A673 (cell line): Measurements from ENCODE around the gene PXT1. TPM values are rescaled to one million over a fixed set of nuclear protein-coding genes. Genes with fewer than 3 reads are reported as not detected.

Source experiments
- BruUV-seq: library from RNA; stranded (reverse); fragments of 400-500 nt; replicated peaks from 2 replicates; lab custom pipeline; 2021; lab: Mats Ljungman, UMichigan
- CTCF ChIA-PET: fragments of 300-600 bp; sonication (Branson Sonifier 250); formaldehyde crosslinking; loops from one replicate; lab custom pipeline; 2022; ENCODE audit warnings: antibody characterized with exemption; lab: Charles Lee
- POLR2A ChIA-PET: fragments of 300-600 bp; sonication (Branson Sonifier 250); formaldehyde crosslinking; loops from one replicate; lab custom pipeline; 2022; ENCODE audit warnings: antibody characterized with exemption; ENCODE audit not compliant: low non-redundant PET; lab: Charles Lee
- DNase-seq: peaks from one replicate; pipeline ENCODE4 v3.0.0-alpha.2; 2015; ENCODE audit warnings: low spot score
- H3K27ac ChIP-seq: fragments of 200-600 bp; sonication (generic); 2 replicates; pipeline ENCODE4 v1.5.1; 2016; ENCODE audit warnings: mixed run types, low read depth, mild to moderate bottlenecking, mixed read lengths, antibody characterized with exemption, low read length; ENCODE audit not compliant: poor library complexity, severe bottlenecking
- H3K27me3 ChIP-seq: fragments of 200-600 bp; sonication (generic); replicated peaks from 2 replicates; pipeline ENCODE4 v1.6.1; 2017; ENCODE audit warnings: mixed run types, low read depth, mild to moderate bottlenecking, mixed read lengths, antibody characterized with exemption, low read length; ENCODE audit not compliant: insufficient read depth, poor library complexity
- H3K36me3 ChIP-seq: fragments of 200-600 bp; sonication (generic); 2 replicates; pipeline ENCODE4 v1.6.1; 2016; ENCODE audit warnings: mixed run types, mild to moderate bottlenecking, mixed read lengths, antibody characterized with exemption, low read length; ENCODE audit not compliant: insufficient read depth, poor library complexity, severe bottlenecking
- H3K4me1 ChIP-seq: fragments of 200-600 bp; sonication (generic); 2 replicates; pipeline ENCODE4 v1.6.1; 2017; ENCODE audit warnings: mixed run types, mild to moderate bottlenecking, mixed read lengths, antibody characterized with exemption, low read length; ENCODE audit not compliant: insufficient read depth, poor library complexity, severe bottlenecking
- H3K4me3 ChIP-seq: fragments of 200-600 bp; sonication (generic); 2 replicates; pipeline ENCODE4 v1.5.1; 2016; ENCODE audit warnings: low read depth, mixed run types, mild to moderate bottlenecking, mixed read lengths, low read length; ENCODE audit not compliant: poor library complexity, severe bottlenecking
- H3K9me3 ChIP-seq: fragments of 200-600 bp; sonication (generic); 2 replicates; pipeline ENCODE4 v1.6.1; 2016; ENCODE audit warnings: mixed run types, low read depth, mild to moderate bottlenecking, mixed read lengths, antibody characterized with exemption, low read length; ENCODE audit not compliant: poor library complexity, severe bottlenecking
- CTCF ChIP-seq: fragments of 300-800, 200-600 bp; sonication (generic); conservative IDR thresholded peaks from 2 replicates; pipeline ENCODE4 v1.5.1; 2017; ENCODE audit warnings: low read depth, mild to moderate bottlenecking, antibody characterized with exemption, low read length, moderate library complexity, mixed read lengths
- EZH2 ChIP-seq: fragments of 200-600 bp; sonication (generic); IDR thresholded peaks from 2 replicates; pipeline ENCODE4 v1.6.1; 2017; ENCODE audit warnings: borderline replicate concordance, low read depth, mild to moderate bottlenecking, mixed read lengths, antibody characterized with exemption, low read length; ENCODE audit not compliant: poor library complexity, severe bottlenecking
- intact Hi-C: fragments of 100-400 bp; cut with micrococcal nuclease; formaldehyde crosslinking; loops from one replicate; pipeline ENCODE4 v1.10.0; 2022; ENCODE audit not compliant: unreplicated experiment
- total RNA-seq: library from RNA; stranded (reverse); gene quantifications from 2 replicates; pipeline ENCODE4 v1.2.3, GENCODE V29; 2021

Gene PXT1
- total RNA-seq, 1 experiment from 2014 or later, result 0.21 TPM

- Histone ChIP-seq H3K4me3 (no peak overlapping the region), H3K36me3 (no peaks in the 10 kb centered on the region), H3K27me3 (no peaks in the 10 kb centered on the region), H3K4me1 (no peaks in the 10 kb centered on the region), H3K9me3 (no peaks in the 10 kb centered on the region), H3K27ac (no peak overlapping the region)
- BruUV-seq, result no TSS peak
- POLR2A ChIA-PET, result no interaction called here
- DNase-seq, result peak; percentile 32
- TF ChIP-seq EZH2 (no peak), CTCF (peak; percentile 57)
- CTCF ChIA-PET, result interaction anchor here (0.6 kb wide), 2 partner anchors 40 to 330 kb away, joined by 4 to 13 read pairs; no protein-coding TSS in a partner anchor
- intact Hi-C loops, result loop anchor here (10.0 kb wide), 1 partner anchor 256 kb away; no protein-coding TSS in a partner anchor
Observed at GRCh38 chr6:36428911-36429310, 13.7 kb downstream of the PXT1 start.

DNA sequence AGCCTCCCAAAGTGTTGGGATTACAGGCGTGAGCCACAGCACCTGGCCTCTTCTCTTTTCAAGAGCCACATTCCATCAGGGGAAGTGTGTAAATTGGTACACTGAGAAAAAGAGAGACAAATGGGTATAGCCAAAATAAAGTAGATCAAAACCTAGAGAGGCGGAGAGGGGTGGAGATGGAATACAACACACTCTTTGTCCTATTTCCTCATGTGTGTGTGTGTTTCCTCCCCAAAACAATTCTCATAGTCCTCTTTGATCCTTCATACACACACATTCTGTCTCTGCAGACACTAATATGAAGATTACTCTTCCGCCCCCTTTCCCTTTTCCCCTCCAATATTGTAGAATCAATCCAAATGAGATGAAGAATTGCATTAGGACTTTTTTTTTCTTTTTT is 16.0 kb downstream of the PXT1 start:
- H3K4me1 ChIP-seq, result peaks cover 9% of the 10 kb centered on the region
- DNase-seq, result no peak
- no peaks in the 10 kb centered on the region for H3K27me3 ChIP-seq
- ChIA-PET CTCF (no interaction called here), POLR2A (no interaction called here)
- BruUV-seq, result no TSS peak
- TF ChIP-seq CTCF (no peak), EZH2 (no peak)
- H3K9me3 ChIP-seq, result no peaks in the 10 kb centered on the region
- H3K36me3 ChIP-seq, result no peaks in the 10 kb centered on the region
- H3K4me3 ChIP-seq, result no peak overlapping the region
- intact Hi-C loops, result loop anchor here (10.0 kb wide), 1 partner anchor 258 kb away; no protein-coding TSS in a partner anchor
- no peak overlapping the region for H3K27ac ChIP-seq

DNA sequence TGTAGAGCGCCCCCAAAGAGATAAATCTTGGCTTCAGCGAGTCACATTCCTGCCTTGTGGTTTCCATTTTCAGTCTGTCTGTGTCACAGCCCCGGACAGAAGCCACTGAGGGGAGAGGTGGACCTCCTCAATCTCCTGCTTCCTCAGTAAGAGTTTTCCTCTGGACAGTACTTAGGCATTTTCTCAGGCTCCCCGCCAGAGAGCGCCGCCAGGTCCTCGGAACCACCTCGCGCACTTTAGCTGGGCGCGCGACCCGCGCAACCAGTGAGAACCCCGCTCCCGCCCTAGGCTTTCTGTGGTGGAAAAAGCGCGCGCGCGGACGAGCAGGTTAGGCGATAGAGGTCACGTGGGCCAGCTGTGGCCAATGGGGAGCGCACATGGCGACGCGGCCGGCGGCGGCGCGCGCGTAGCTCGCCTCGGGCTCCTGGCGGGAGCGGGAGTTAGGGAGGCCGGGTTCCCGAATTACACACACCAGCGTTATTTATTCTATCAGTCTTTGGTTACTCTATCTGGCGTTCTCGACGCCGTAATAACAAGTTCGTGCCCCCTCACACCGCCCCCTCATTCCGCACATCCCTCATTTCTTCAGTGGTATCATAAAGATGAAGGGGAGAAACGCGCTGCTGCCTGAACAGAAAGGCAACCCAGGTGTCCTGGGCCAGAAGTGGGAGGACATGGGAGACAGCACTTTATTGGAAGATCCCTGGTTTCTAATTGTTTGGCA is 19.4 kb downstream of the PXT1 start:
- H3K36me3 ChIP-seq, result no peaks in the 10 kb centered on the region
- peak; percentile 99 for DNase-seq
- H3K9me3 ChIP-seq, result no peaks in the 10 kb centered on the region
- no peaks in the 10 kb centered on the region for H3K27me3 ChIP-seq
- ChIA-PET CTCF (interaction anchor here (0.6 to 0.7 kb wide), 2 partner anchors 192 to 336 kb away, joined by 3 to 5 read pairs; no protein-coding TSS in a partner anchor), POLR2A (no interaction called here)
- no TSS peak for BruUV-seq
- peak; percentile 62 for TF ChIP-seq CTCF
- no peak for TF ChIP-seq EZH2
- intact Hi-C loops, result loop anchor here (5.0 to 10.0 kb wide), 2 partner anchors 262 to 334 kb away; no protein-coding TSS in a partner anchor
- H3K4me3 ChIP-seq, result peak overlapping the region; percentile 42
- peak overlapping the region; percentile 55 for H3K27ac ChIP-seq
- peaks cover 9% of the 10 kb centered on the region for H3K4me1 ChIP-seq
